Effector CD4-positive, alpha-beta T cell (primary cell): ENCODE results near the gene USP24.

Experiments
- DNase-seq: peaks from one replicate; pipeline ENCODE4 v3.0.0-alpha.2; 2020

The USP24 gene

GRCh38 chr1:55095095-55095494, 120.1 kb downstream of the USP24 start:
- DNase-seq, result no peak

GRCh38 chr1:55092475-55092874, 122.7 kb downstream of the USP24 start:
- DNase-seq, result no peak

GRCh38 chr1:55089683-55090082, 125.5 kb downstream of the USP24 start:
- no peak for DNase-seq

GRCh38 chr1:55088413-55088812, 126.8 kb downstream of the USP24 start:
- DNase-seq, result no peak

- DNase-seq, result no peak
These were observed 127.7 kb downstream of the USP24 start for GRCh38 chr1:55087439-55087838.

- DNase-seq, result no peak
These were observed 130.9 kb downstream of the USP24 start for GRCh38 chr1:55084257-55084656.

GRCh38 chr1:55081905-55082296, 133.3 kb downstream of the USP24 start:
- DNase-seq, result no peak

- no peak for DNase-seq
These were observed 133.8 kb downstream of the USP24 start for GRCh38 chr1:55081188-55081904.

GRCh38 chr1:55079651-55080050, 135.5 kb downstream of the USP24 start:
- no peak for DNase-seq

GRCh38 chr1:55078470-55078869, 136.7 kb downstream of the USP24 start:
- no peak for DNase-seq

- no peak for DNase-seq
These were observed 138.8 kb downstream of the USP24 start for GRCh38 chr1:55076356-55076755.

GRCh38 chr1:55074455-55074854, 140.7 kb downstream of the USP24 start:
- DNase-seq, result no peak

- DNase-seq, result no peak
These were observed 141.8 kb downstream of the USP24 start for GRCh38 chr1:55073187-55073916.

GRCh38 chr1:55071477-55071876, 143.7 kb downstream of the USP24 start:
- DNase-seq, result no peak

- no peak for DNase-seq
These were observed 144.6 kb downstream of the USP24 start for GRCh38 chr1:55070293-55071164.

GRCh38 chr1:55069280-55069679, 145.9 kb downstream of the USP24 start:
- no peak for DNase-seq

- DNase-seq, result no peak
These were observed 146.5 kb downstream of the USP24 start for GRCh38 chr1:55068638-55069037.

- no peak for DNase-seq
These were observed 147.2 kb downstream of the USP24 start for GRCh38 chr1:55067914-55068313.

- no peak for DNase-seq
These were observed 148.0 kb downstream of the USP24 start for GRCh38 chr1:55067022-55067778.

GRCh38 chr1:55065648-55066047, 149.5 kb downstream of the USP24 start:
- DNase-seq, result no peak

- no peak for DNase-seq
These were observed 150.3 kb downstream of the USP24 start for GRCh38 chr1:55064861-55065263.

- no peak for DNase-seq
These were observed 151.0 kb downstream of the USP24 start for GRCh38 chr1:55064071-55064581.

GRCh38 chr1:55063577-55063942, 151.6 kb downstream of the USP24 start:
- DNase-seq, result no peak
